IMR-90 (cell line): ENCODE results near the gene ETV6. TPM values are rescaled to one million over a fixed set of nuclear protein-coding genes. Genes with fewer than 3 reads are reported as not detected.

Source experiments
- ATAC-seq: fragments of 200-7000 bp; cut with Tn5 transposase; 2 replicates; pipeline ENCODE4 v1.9.1; 2020; ENCODE audit warnings: low read depth, mild to moderate bottlenecking, moderate library complexity
- BruUV-seq: library from RNA; stranded (reverse); fragments of 400-500 nt; replicated peaks from 2 replicates; lab custom pipeline; 2021; lab: Mats Ljungman, UMichigan
- CTCF ChIA-PET: fragments of 300-600 bp; formaldehyde crosslinking; extraction: SDS; loops from one replicate; lab custom pipeline; 2021; ENCODE audit warnings: antibody characterized with exemption; lab: Yijun Ruan, JAX
- POLR2A ChIA-PET: fragments of 300-600 bp; sonication (Branson Sonifier 250); formaldehyde crosslinking; loops from one replicate; lab custom pipeline; 2022; ENCODE audit warnings: antibody characterized with exemption; ENCODE audit not compliant: unreplicated experiment; lab: Charles Lee
- DNase-seq: peaks from one replicate; pipeline ENCODE4 v3.0.0; 2013
- H2AFZ ChIP-seq: replicated peaks from 2 replicates; pipeline ENCODE3; 2013; ENCODE audit warnings: low read length, mild to moderate bottlenecking; ENCODE audit not compliant: poor library complexity
- H2AK5ac ChIP-seq: 2 replicates; pipeline ENCODE4 v1.6.1; 2013; ENCODE audit warnings: low read depth, low read length, inconsistent platforms
- H2AK9ac ChIP-seq: replicated peaks from 2 replicates; pipeline ENCODE3; 2013; ENCODE audit warnings: mild to moderate bottlenecking, low read depth, low read length, moderate library complexity; ENCODE audit not compliant: poor library complexity
- H2BK120ac ChIP-seq: 2 replicates; pipeline ENCODE4 v1.6.1; 2013; ENCODE audit warnings: low read depth, low read length, inconsistent platforms
- H2BK15ac ChIP-seq: 3 replicates; pipeline ENCODE4 v1.6.1; 2013; ENCODE audit warnings: low read depth, low read length, inconsistent platforms
- H2BK20ac ChIP-seq: 2 replicates; pipeline ENCODE4 v1.6.1; 2013; ENCODE audit warnings: low read depth, mild to moderate bottlenecking, inconsistent platforms, low read length, moderate library complexity
- H2BK5ac ChIP-seq: 2 replicates; pipeline ENCODE4 v1.6.1; 2013; ENCODE audit warnings: mild to moderate bottlenecking, low read depth, low read length, inconsistent platforms; ENCODE audit not compliant: poor library complexity, severe bottlenecking
- H3K14ac ChIP-seq: replicated peaks from 2 replicates; pipeline ENCODE4 v1.6.1; 2013; ENCODE audit warnings: low read depth, low read length, inconsistent platforms
- H3K18ac ChIP-seq: 2 replicates; pipeline ENCODE4 v1.6.1; 2013; ENCODE audit warnings: low read depth, low read length, control low read depth
- H3K23ac ChIP-seq: 2 replicates; pipeline ENCODE4 v1.6.1; 2013; ENCODE audit warnings: low read depth, low read length, inconsistent platforms
- H3K27ac ChIP-seq: 2 replicates; pipeline ENCODE4 v1.5.1; 2013; ENCODE audit warnings: mild to moderate bottlenecking, control low read depth, low read length; ENCODE audit not compliant: insufficient read depth
- H3K27me3 ChIP-seq: 2 replicates; pipeline ENCODE4 v1.6.1; 2013; ENCODE audit warnings: low read length; ENCODE audit not compliant: control insufficient read depth, insufficient read depth
- H3K36me3 ChIP-seq: 2 replicates; pipeline ENCODE4 v1.6.1; 2013; ENCODE audit warnings: low read length, mixed read lengths; ENCODE audit not compliant: control insufficient read depth, insufficient read depth
- H3K4ac ChIP-seq: 2 replicates; pipeline ENCODE4 v1.6.1; 2013; ENCODE audit warnings: low read depth, low read length, inconsistent platforms
- H3K4me1 ChIP-seq: 2 replicates; pipeline ENCODE4 v1.6.1; 2013; ENCODE audit warnings: low read length, mixed read lengths; ENCODE audit not compliant: control insufficient read depth, insufficient read depth
- H3K4me2 ChIP-seq: 2 replicates; pipeline ENCODE4 v1.6.1; 2013; ENCODE audit warnings: low read depth, mild to moderate bottlenecking, control low read depth, low read length, moderate library complexity
- H3K4me3 ChIP-seq: 2 replicates; pipeline ENCODE4 v1.5.1; 2013; ENCODE audit warnings: low read depth, mild to moderate bottlenecking, control low read depth, low read length, moderate library complexity; ENCODE audit not compliant: insufficient read depth
- H3K56ac ChIP-seq: 2 replicates; pipeline ENCODE4 v1.6.1; 2013; ENCODE audit warnings: low read length, inconsistent platforms; ENCODE audit not compliant: insufficient read depth; ENCODE audit errors: extremely low read depth
- H3K79me1 ChIP-seq, 2 experiments: 2 replicates each; pipeline ENCODE4 v1.6.1; 2013; ENCODE audit warnings: low read length in 2 of 2, inconsistent platforms in 1 of 2, low read depth in 1 of 2
- H3K9ac ChIP-seq: 2 replicates; pipeline ENCODE4 v1.6.1; 2013; ENCODE audit warnings: low read depth, low read length, control low read depth
- H3K9me1 ChIP-seq: 2 replicates; pipeline ENCODE4 v1.6.1; 2013; ENCODE audit warnings: low read length, inconsistent platforms; ENCODE audit not compliant: insufficient read depth
- H3K9me3 ChIP-seq: 2 replicates; pipeline ENCODE4 v1.6.1; 2013; ENCODE audit warnings: low read length; ENCODE audit not compliant: control insufficient read depth, insufficient read depth
- H4K20me1 ChIP-seq: 2 replicates; pipeline ENCODE4 v1.6.1; 2013; ENCODE audit warnings: low read length, inconsistent platforms; ENCODE audit not compliant: insufficient read depth
- H4K5ac ChIP-seq: 2 replicates; pipeline ENCODE4 v1.6.1; 2013; ENCODE audit warnings: mild to moderate bottlenecking, low read depth, low read length, control low read depth
- H4K8ac ChIP-seq, 2 experiments: 2 replicates each; pipeline ENCODE4 v1.6.1; 2013; ENCODE audit warnings: low read depth in 2 of 2, low read length in 2 of 2, control low read depth in 1 of 2, inconsistent platforms in 1 of 2
- H4K91ac ChIP-seq: 2 replicates; pipeline ENCODE4 v1.6.1; 2013; ENCODE audit warnings: low read depth, low read length, inconsistent platforms; ENCODE audit not compliant: insufficient read depth
- CEBPB ChIP-seq: IDR thresholded peaks from 2 replicates; pipeline ENCODE4 v1.6.1; 2012; ENCODE audit warnings: low read depth, low read length, improper control_type of control experiment
- MAFK ChIP-seq: IDR thresholded peaks from 2 replicates; pipeline ENCODE4 v1.6.1; 2012; ENCODE audit warnings: low read depth, low read length, improper control_type of control experiment
- POLR2A ChIP-seq: IDR thresholded peaks from 2 replicates; pipeline ENCODE4 v1.6.1; 2012; ENCODE audit warnings: mild to moderate bottlenecking, low read depth, low read length
- RCOR1 ChIP-seq: IDR thresholded peaks from 2 replicates; pipeline ENCODE4 v1.6.1; 2012; ENCODE audit warnings: mild to moderate bottlenecking, low read length, improper control_type of control experiment; ENCODE audit not compliant: insufficient replicate concordance
- whole genome bisulfite sequencing, 2 experiments: methylation state at CpG; one replicate each; pipeline versions ENCODE4 v1.1.5 to v1.1.7; 2013; ENCODE audit warnings: missing lambda C conversion rate in 2 of 2; ENCODE audit not compliant: insufficient read length in 1 of 2; ENCODE audit errors: extremely low coverage in 2 of 2; 5-methylcytosine and 5-hydroxymethylcytosine counted together
- dilution Hi-C: fragments of 300-500 bp; cut with HindIII; formaldehyde crosslinking; loops from one replicate; pipeline ENCODE4 v1.14.3; 2018; ENCODE audit warnings: low sequenced_read_pairs; ENCODE audit not compliant: unreplicated experiment
- in situ Hi-C: fragments of 300-500 bp; cut with MboI; formaldehyde crosslinking; loops from 3 replicates; pipeline ENCODE4 v1.14.3; 2019; ENCODE audit warnings: low sequenced_read_pairs, inconsistent platforms, mixed read lengths
- intact Hi-C: fragments of 100-400 bp; cut with micrococcal nuclease; formaldehyde crosslinking; loops from 2 replicates; pipeline ENCODE4 v1.10.0; 2022
- polyA plus RNA-seq, 3 experiments: library from polyadenylated mRNA; depleted of rRNA; stranded (reverse); fragments of >200 nt; gene quantifications; 2 replicates each; pipeline ENCODE4 v1.2.3, GENCODE V29; 2012; ENCODE audit warnings: low replicate concordance in 1 of 3
- total RNA-seq: library from RNA; depleted of rRNA; stranded (reverse); fragments of >200 nt; gene quantifications from 2 replicates; pipeline ENCODE4 v1.2.3, GENCODE V29; 2012
- TF ChIP-seq, protein P1 (sequence below): fragments of 150-350 bp; IDR thresholded peaks from 2 replicates; pipeline ENCODE4 v1.6.1; 2017; ENCODE audit warnings: mild to moderate bottlenecking, antibody characterized with exemption, low read length, low read depth
- TF ChIP-seq, protein P2 (sequence below): conservative IDR thresholded peaks from 2 replicates; pipeline ENCODE4 v1.5.1; 2012; ENCODE audit warnings: mild to moderate bottlenecking, low read depth, low read length, improper control_type of control experiment
- TF ChIP-seq, protein P3 (sequence below): fragments of 150-350 bp; IDR thresholded peaks from 2 replicates; pipeline ENCODE4 v1.6.1; 2016; ENCODE audit warnings: low read depth, mild to moderate bottlenecking, low read length, moderate library complexity, borderline replicate concordance

ETV6 gene
- total and polyA plus RNA-seq, 2 of the 4 experiments (the other 2 are of a cell fraction), result 8.4 to 9.9 TPM

GRCh38 chr12:11642785-11643184 is 6.7 kb upstream of the ETV6 start:
- CTCF ChIA-PET, result interaction anchor here (0.6 kb wide), 1 partner anchor 22 kb away, joined by 3 read pairs; no protein-coding TSS in a partner anchor
- Histone ChIP-seq H3K4me2 (no peak overlapping the region), H3K4me1 (no peaks in the 10 kb centered on the region), H2AK5ac (no peak overlapping the region), H3K9ac (no peak overlapping the region), H2BK120ac (no peak overlapping the region), H3K27ac (no peak overlapping the region), H2AK9ac (no peak overlapping the region), H3K4me3 (no peak overlapping the region), H3K27me3 (no peaks in the 10 kb centered on the region), H4K5ac (no peak overlapping the region), H3K4ac (no peak overlapping the region), H2BK20ac (no peak overlapping the region), H2BK5ac (no peak overlapping the region), H3K9me3 (no peaks in the 10 kb centered on the region), H4K20me1 (no peaks in the 10 kb centered on the region), H3K56ac (no peak overlapping the region), H3K14ac (no peak overlapping the region), H3K9me1 (no peaks in the 10 kb centered on the region), H3K79me1 (no peaks in the 10 kb centered on the region), H4K91ac (no peak overlapping the region), H3K36me3 (no peaks in the 10 kb centered on the region), H2AFZ (no peak overlapping the region), H3K23ac (no peak overlapping the region), H3K18ac (no peak overlapping the region), H4K8ac (no peak overlapping the region), H2BK15ac (no peak overlapping the region)
- in situ Hi-C loops (no loop called here), dilution Hi-C loops (no loop called here), intact Hi-C loops (no loop called here)
- no TSS peak for BruUV-seq
- no CpG with 5 or more reads among the region's 1 CpG for WGBS, 2 experiments
- TF ChIP-seq CEBPB (no peak), POLR2A (no peak), MAFK (no peak), RCOR1 (no peak)
- TF ChIP-seq, protein P1, sequence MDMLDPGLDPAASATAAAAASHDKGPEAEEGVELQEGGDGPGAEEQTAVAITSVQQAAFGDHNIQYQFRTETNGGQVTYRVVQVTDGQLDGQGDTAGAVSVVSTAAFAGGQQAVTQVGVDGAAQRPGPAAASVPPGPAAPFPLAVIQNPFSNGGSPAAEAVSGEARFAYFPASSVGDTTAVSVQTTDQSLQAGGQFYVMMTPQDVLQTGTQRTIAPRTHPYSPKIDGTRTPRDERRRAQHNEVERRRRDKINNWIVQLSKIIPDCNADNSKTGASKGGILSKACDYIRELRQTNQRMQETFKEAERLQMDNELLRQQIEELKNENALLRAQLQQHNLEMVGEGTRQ, result no peak
- TF ChIP-seq, protein P2, sequence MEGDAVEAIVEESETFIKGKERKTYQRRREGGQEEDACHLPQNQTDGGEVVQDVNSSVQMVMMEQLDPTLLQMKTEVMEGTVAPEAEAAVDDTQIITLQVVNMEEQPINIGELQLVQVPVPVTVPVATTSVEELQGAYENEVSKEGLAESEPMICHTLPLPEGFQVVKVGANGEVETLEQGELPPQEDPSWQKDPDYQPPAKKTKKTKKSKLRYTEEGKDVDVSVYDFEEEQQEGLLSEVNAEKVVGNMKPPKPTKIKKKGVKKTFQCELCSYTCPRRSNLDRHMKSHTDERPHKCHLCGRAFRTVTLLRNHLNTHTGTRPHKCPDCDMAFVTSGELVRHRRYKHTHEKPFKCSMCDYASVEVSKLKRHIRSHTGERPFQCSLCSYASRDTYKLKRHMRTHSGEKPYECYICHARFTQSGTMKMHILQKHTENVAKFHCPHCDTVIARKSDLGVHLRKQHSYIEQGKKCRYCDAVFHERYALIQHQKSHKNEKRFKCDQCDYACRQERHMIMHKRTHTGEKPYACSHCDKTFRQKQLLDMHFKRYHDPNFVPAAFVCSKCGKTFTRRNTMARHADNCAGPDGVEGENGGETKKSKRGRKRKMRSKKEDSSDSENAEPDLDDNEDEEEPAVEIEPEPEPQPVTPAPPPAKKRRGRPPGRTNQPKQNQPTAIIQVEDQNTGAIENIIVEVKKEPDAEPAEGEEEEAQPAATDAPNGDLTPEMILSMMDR, result no peak
- TF ChIP-seq, protein P3, sequence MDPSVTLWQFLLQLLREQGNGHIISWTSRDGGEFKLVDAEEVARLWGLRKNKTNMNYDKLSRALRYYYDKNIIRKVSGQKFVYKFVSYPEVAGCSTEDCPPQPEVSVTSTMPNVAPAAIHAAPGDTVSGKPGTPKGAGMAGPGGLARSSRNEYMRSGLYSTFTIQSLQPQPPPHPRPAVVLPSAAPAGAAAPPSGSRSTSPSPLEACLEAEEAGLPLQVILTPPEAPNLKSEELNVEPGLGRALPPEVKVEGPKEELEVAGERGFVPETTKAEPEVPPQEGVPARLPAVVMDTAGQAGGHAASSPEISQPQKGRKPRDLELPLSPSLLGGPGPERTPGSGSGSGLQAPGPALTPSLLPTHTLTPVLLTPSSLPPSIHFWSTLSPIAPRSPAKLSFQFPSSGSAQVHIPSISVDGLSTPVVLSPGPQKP, result no peak
- POLR2A ChIA-PET, result no interaction called here
- ATAC-seq (no peak), DNase-seq (no peak)
